ENCODE data around the gene HMGCL. TPM values are rescaled to one million over a fixed set of nuclear protein-coding genes. Genes with fewer than 3 reads are reported as not detected.

Gene HMGCL
- total RNA-seq, 1 donor, result 39.8 TPM

DNA sequence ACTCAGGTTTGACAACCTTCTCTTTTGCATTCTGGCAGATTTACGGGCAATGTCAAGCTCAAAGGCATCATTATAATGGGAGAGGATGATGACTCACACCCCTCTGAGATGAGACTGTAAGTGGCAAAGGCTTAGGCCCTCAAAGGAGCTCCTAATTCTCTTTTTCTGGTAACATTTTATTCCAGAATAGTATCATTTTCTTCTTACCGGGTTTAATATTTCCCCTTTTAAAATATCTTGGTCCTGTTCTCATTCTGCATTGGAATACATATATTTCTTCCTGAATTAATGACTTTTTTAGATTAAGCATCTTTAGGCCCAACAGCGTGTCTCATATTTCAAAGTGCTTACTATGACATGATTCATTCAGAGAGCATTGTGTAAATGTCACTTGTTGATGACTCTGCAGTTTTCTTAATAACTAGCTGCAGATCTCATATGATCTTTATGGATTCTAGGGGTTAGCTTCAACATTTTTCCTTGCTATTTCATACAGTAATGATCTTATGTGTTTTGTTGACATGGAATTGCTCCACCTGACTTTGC lies 45.3 kb downstream of the HMGCL start:
- peak overlapping the region; percentile 84 for H3K4me3 ChIP-seq (ENCODE audit: insufficient read depth, low read length)

DNA sequence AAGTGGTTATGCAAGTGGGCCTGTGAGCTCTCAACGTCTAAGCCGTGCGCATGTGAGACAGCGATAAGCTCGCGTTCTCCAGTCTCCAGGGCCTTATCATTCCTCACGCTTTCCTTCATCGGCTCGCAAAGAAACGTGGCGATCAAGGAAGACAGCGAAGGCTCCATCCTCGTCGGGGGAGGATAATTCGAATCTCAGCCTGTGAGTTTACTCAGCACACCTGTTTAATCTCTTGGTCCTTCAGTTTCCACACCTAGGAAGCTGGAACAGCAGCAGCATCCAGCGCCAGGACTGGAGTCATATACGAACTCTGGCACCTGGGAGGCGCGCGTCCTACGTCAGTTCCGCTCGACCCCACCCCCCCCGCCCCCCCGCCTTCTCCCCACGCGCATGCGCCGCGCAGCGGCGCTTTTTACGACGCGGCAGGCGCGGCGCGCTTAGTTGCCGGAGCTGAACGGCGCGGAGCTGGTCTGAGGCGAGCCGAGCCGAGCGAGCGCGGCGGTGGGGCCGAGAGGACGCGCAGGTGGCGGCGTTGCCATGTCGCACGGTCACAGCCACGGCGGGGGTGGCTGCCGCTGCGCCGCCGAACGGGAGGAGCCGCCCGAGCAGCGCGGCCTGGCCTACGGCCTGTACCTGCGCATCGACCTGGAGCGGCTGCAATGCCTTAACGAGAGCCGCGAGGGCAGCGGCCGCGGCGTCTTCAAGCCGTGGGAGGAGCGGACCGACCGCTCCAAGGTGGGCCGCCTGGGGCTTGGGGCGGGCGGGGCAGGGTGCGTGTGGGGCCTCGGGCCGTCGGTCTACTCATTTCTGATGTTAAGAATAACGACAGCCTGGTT lies 47.0 kb downstream of the HMGCL start, which contains the start of gene PITHD1:
TSS of gene PITHD1 (plus strand) at position 440 of the 836 bp plus-strand sequence. CDS start at position 538, 98 bp downstream.
- TF ChIP-seq, protein P1, sequence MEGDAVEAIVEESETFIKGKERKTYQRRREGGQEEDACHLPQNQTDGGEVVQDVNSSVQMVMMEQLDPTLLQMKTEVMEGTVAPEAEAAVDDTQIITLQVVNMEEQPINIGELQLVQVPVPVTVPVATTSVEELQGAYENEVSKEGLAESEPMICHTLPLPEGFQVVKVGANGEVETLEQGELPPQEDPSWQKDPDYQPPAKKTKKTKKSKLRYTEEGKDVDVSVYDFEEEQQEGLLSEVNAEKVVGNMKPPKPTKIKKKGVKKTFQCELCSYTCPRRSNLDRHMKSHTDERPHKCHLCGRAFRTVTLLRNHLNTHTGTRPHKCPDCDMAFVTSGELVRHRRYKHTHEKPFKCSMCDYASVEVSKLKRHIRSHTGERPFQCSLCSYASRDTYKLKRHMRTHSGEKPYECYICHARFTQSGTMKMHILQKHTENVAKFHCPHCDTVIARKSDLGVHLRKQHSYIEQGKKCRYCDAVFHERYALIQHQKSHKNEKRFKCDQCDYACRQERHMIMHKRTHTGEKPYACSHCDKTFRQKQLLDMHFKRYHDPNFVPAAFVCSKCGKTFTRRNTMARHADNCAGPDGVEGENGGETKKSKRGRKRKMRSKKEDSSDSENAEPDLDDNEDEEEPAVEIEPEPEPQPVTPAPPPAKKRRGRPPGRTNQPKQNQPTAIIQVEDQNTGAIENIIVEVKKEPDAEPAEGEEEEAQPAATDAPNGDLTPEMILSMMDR (IDR thresholded peaks at IDR 0.05; ENCODE audit: extremely low read depth, low read depth, low read length), result no peak
- peak within 1 kb of the TSS; percentile 97 for H3K27ac ChIP-seq (ENCODE audit: low read depth, low read length)
- H3K9me3 ChIP-seq (ENCODE audit: low read depth, low read length), result no peaks in the 10 kb centered on the region
- peak within 1 kb of the TSS; percentile 91 for H3K4me2 ChIP-seq (ENCODE audit: insufficient read depth, low read length)
- peak within 1 kb of the TSS; percentile 84 for H3K4me3 ChIP-seq (ENCODE audit: insufficient read depth, low read length)
- H3K27me3 ChIP-seq (ENCODE audit: insufficient read depth, low read length), result no peaks in the 10 kb centered on the region
- peaks cover 18% of the 10 kb centered on the region for H3K4me1 ChIP-seq (ENCODE audit: insufficient read depth, low read length)
- peak; percentile 96 for DNase-seq (ENCODE audit: insufficient read length, low spot score, missing footprints)
- peaks cover 10% of the 10 kb centered on the region for H3K36me3 ChIP-seq (ENCODE audit: insufficient read depth, low read length)
- H4K20me1 ChIP-seq (ENCODE audit: insufficient read depth, low read length), result peaks cover 10% of the 10 kb centered on the region
- H2AFZ ChIP-seq (ENCODE audit: low read length), result peak within 1 kb of the TSS; percentile 100
- H3K79me2 ChIP-seq (ENCODE audit: insufficient read depth, low read length), result peaks cover 59% of the 10 kb centered on the region

More for the DNA sequence above, 45.3 kb downstream of the HMGCL start:
- H3K27ac ChIP-seq (ENCODE audit: low read depth, low read length), result peak overlapping the region; percentile 97
- H3K4me1 ChIP-seq (ENCODE audit: insufficient read depth, low read length), result peaks cover 18% of the 10 kb centered on the region
- TF ChIP-seq, protein P1 (IDR thresholded peaks at IDR 0.05; ENCODE audit: extremely low read depth, low read depth, low read length), result no peak
- peaks cover 64% of the 10 kb centered on the region for H3K79me2 ChIP-seq (ENCODE audit: insufficient read depth, low read length)
- H3K27me3 ChIP-seq (ENCODE audit: insufficient read depth, low read length), result no peaks in the 10 kb centered on the region
- H2AFZ ChIP-seq (ENCODE audit: low read length), result no peak overlapping the region
- no peaks in the 10 kb centered on the region for H3K9me3 ChIP-seq (ENCODE audit: low read depth, low read length)
- DNase-seq (ENCODE audit: insufficient read length, low spot score, missing footprints), result peak; percentile 92
- peak overlapping the region; percentile 91 for H3K4me2 ChIP-seq (ENCODE audit: insufficient read depth, low read length)
- H3K36me3 ChIP-seq (ENCODE audit: insufficient read depth, low read length), result peaks cover 19% of the 10 kb centered on the region
- H4K20me1 ChIP-seq (ENCODE audit: insufficient read depth, low read length), result peaks cover 7% of the 10 kb centered on the region

DNA sequence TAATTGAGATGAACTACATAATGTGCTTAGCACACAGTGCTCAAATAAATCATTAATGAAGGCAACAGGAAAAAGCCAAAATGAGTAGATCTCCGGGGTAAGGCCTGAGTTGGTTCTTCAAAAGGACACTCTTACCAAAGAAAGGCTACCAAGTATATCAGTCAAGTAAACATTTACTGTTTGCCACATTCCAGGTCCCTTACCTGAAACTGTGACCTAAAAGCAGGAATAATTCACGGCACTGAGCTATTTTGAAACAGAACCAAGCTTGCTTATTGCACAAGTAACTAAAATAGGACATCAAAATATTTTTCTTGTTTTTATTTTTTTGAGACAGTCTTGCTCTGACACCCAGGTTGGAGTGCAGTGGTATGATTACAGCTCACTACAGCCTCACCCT lies 49.0 kb downstream of the HMGCL start:
- DNase-seq (ENCODE audit: insufficient read length, low spot score, missing footprints), result no peak
- H3K4me3 ChIP-seq (ENCODE audit: insufficient read depth, low read length), result no peak overlapping the region
- peaks cover 10% of the 10 kb centered on the region for H4K20me1 ChIP-seq (ENCODE audit: insufficient read depth, low read length)
- peaks cover 46% of the 10 kb centered on the region for H3K79me2 ChIP-seq (ENCODE audit: insufficient read depth, low read length)
- H2AFZ ChIP-seq (ENCODE audit: low read length), result no peak overlapping the region
- no peak overlapping the region for H3K4me2 ChIP-seq (ENCODE audit: insufficient read depth, low read length)
- H3K9me3 ChIP-seq (ENCODE audit: low read depth, low read length), result no peaks in the 10 kb centered on the region
- H3K27ac ChIP-seq (ENCODE audit: low read depth, low read length), result no peak overlapping the region
- H3K4me1 ChIP-seq (ENCODE audit: insufficient read depth, low read length), result peaks cover 18% of the 10 kb centered on the region
- H3K27me3 ChIP-seq (ENCODE audit: insufficient read depth, low read length), result no peaks in the 10 kb centered on the region
- peaks cover 2% of the 10 kb centered on the region for H3K36me3 ChIP-seq (ENCODE audit: insufficient read depth, low read length)
- TF ChIP-seq, protein P1 (IDR thresholded peaks at IDR 0.05; ENCODE audit: extremely low read depth, low read depth, low read length), result no peak

Data from osteoblast (primary cell).